Fibroblast of pulmonary artery (primary cell): ENCODE data around the gene GPR137C.

ENCODE experiments used
- DNase-seq: peaks from one replicate; pipeline ENCODE4 v3.0.0-alpha.2; 2010; ENCODE audit warnings: low read depth
- H3K4me3 ChIP-seq: replicated peaks from 2 replicates; pipeline ENCODE4 v1.5.1; 2011; ENCODE audit warnings: low read depth, mild to moderate bottlenecking, control low read depth, low read length, moderate library complexity
- CTCF ChIP-seq: IDR thresholded peaks from 2 replicates; pipeline ENCODE4 v1.5.1; 2011; ENCODE audit warnings: mild to moderate bottlenecking, control low read depth, low read length, inconsistent platforms; ENCODE audit errors: missing control alignments

Gene GPR137C

DNA sequence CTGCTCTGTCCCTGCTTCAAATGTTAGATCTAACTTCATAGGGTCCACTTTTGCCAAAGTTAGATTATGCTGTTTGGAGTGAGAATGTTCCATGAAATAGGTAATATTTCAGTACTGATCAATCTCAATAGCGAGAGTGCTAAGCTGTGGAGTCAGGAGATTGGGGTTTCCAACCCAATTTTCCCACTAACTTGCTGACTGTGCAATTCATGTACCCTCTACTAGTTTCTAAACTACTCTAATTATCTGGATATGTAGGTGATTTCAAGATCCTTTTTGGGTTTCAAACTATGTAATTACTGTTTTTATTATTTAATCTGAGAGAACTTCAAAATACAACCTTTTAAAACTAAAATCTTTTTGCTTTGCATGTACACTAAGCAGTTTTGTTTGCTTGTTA, 45.9 kb downstream of the GPR137C start:
- no peak for TF ChIP-seq CTCF
- DNase-seq: no peak
- no peak overlapping the region for H3K4me3 ChIP-seq

DNA sequence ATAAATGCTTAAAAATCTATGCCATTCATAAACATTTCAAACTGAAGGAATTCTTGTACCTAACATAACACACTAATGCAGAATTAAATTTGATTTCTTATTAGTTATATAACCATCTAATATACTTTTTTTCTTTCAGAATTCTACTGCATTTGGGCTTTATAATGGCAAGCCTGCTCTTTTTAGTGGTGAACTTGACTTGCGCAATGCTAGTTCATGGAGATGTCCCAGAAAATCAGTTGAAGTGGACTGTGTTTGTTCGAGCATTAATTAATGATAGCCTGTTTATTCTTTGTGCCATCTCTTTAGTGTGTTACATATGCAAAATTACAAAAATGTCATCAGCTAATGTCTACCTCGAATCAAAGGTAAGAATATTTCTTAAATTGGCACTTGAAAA, 47.3 kb downstream of the GPR137C start:
- no peak for DNase-seq
- no peak for TF ChIP-seq CTCF
- H3K4me3 ChIP-seq: no peak overlapping the region

DNA sequence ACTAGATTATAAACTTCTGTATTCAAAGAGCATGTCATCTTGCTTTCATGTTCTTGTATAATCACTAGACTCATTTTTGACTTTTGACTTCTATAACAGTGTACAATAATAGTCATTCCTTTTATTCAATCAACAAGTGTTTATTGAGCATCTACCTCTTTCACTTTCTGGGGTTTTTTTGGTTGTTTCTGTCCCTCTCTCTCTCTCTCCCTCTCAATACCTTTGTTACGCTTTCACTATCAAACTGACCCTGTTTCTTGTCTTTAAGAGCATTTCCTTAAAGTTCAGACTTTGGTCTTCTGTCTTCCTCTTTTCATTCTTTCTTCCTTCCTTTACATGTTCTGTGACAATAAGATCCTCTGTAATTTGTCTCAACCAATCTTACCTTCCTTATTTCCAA, 49.5 kb downstream of the GPR137C start:
- H3K4me3 ChIP-seq: no peak overlapping the region
- no peak for DNase-seq
- TF ChIP-seq CTCF: no peak

DNA sequence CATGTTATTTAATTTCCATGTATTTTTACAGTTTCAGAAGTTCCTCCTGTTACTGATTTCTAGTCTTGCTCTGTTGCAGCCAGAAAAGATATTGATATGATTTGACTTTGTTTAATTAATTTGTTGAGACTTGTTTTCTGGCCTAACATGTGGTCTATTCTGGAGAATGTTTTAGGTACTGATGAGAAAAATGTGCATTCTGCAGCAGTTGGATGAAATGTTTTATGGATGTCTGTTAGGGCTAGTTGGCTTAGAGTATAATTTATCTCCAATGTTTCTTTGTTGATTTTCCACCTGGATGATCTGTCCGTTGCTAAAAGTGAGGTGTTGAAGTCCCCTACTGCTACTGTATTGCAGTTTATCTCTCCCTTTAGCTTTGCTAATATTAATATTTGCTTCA, 54.4 kb downstream of the GPR137C start:
- TF ChIP-seq CTCF: no peak
- no peak overlapping the region for H3K4me3 ChIP-seq
- no peak for DNase-seq

GRCh38 chr14:52609445-52610044, 56.9 kb downstream of the GPR137C start:
- H3K4me3 ChIP-seq: no peak overlapping the region
- TF ChIP-seq CTCF: no peak
- no peak for DNase-seq

- TF ChIP-seq CTCF: no peak
- no peak for DNase-seq
- no peak overlapping the region for H3K4me3 ChIP-seq
Observed at GRCh38 chr14:52610187-52610586, 57.6 kb downstream of the GPR137C start.

DNA sequence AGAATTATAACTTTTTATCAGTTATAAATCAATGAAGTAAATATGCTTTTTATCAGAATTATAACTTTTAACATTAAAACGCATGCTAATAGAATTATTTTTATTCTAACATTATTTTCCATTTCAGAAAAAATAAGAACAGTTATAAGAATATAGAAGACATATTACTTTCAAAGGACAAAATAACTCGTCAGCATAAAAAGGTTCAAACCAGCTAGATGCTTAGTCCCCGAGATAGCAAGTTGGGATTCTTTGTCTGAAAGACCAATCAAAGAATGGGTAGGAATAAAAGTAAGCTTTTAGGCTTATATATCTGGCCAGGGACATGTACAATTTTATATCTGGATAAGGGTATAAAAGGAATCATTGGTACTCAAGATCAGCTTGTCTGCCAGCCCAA, 66.0 kb downstream of the GPR137C start:
- no peak for DNase-seq
- H3K4me3 ChIP-seq: no peak overlapping the region
- TF ChIP-seq CTCF: no peak
